Measurements from ENCODE around the gene KRT80. TPM values are rescaled to one million over a fixed set of nuclear protein-coding genes. Genes with fewer than 3 reads are reported as not detected.

Gene KRT80
- total RNA-seq, 1 experiment from 2014 or later: 33.0 TPM

DNA sequence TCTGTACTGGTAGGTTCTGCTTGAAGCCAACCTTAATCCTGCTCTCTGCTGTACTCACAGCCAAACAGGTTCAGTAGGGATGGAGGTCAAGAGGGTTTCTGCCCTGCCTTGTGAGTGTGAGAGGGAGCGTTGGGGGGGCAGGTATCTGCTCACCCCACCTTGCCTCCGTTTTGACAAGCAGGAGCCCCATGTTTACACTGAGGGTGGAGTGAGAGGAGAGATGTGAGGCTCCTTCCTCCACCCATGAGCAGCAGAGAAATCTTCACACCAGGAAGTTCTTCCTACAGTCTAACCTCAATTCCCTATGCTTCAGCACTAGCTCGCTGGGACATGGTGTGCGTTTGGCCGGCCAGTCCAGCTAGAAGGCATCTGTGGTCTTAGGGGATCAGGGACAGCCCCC is 4.2 kb downstream of the KRT80 start:
- DNase-seq (ENCODE audit: low read depth): no peak
- in situ Hi-C loops (cut with HindIII; ENCODE audit: low pct_unique_long_range_greater_than_20kb, low sequenced_read_pairs): no loop called here

DNA sequence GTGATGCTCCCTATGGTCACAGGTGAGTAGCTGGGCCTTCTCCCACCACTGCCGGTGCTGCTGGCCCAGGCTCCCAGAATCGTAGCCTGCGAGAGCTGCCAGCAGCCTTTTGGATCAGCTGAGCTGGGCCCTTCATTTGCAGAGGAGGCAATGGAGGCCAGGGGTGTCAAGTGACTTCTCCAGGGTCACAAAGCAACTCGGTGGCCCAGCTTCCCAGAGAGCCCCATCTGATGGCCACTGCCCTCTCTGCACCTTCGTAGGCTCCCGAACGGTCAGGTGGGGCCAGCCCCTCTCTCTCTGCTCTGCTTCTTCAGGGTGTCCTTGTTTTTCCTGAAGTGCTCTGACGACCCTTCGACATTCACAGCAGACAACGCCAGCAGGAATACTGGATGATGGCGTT is 4.6 kb downstream of the KRT80 start:
- in situ Hi-C loops (cut with HindIII; ENCODE audit: low pct_unique_long_range_greater_than_20kb, low sequenced_read_pairs): no loop called here
- no peak for DNase-seq (ENCODE audit: low read depth)

DNA sequence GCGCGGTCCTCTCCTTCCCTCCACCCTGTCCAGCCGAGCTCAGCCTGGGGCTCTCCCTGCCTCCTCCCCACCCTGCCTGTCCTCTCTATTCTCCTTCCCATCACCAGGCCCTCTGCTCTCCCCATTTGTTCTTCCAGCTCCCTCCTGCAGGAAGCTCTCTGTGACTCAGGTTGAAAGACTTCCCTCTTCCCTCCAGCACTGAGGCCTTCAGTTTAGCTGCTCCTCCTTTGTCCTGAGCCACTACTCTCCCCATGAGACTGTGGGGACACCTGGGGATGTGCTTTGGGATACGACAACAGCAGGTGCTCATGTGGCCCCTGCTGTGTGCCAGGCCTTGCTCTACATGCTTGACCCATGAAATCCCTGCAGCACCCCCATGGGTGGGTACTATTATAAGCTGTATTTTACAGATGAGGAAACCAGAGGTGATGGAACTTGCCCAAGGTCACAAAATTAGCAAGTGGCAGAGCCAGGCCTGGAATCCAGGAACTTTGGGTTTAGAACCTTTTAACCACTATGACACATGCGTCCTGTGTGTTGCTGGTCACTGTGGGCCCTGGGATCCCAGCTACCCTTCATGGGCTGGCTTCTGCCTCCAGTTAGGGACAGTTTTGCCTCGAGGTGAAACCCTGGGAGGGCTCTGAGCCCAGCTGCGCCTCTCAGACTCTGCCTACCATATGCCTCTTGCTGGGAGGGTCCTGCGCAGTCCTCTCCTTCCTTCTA is 5.5 kb downstream of the KRT80 start:
- peak; percentile 54 for DNase-seq (ENCODE audit: low read depth)
- in situ Hi-C loops (cut with HindIII; ENCODE audit: low pct_unique_long_range_greater_than_20kb, low sequenced_read_pairs): no loop called here

DNA sequence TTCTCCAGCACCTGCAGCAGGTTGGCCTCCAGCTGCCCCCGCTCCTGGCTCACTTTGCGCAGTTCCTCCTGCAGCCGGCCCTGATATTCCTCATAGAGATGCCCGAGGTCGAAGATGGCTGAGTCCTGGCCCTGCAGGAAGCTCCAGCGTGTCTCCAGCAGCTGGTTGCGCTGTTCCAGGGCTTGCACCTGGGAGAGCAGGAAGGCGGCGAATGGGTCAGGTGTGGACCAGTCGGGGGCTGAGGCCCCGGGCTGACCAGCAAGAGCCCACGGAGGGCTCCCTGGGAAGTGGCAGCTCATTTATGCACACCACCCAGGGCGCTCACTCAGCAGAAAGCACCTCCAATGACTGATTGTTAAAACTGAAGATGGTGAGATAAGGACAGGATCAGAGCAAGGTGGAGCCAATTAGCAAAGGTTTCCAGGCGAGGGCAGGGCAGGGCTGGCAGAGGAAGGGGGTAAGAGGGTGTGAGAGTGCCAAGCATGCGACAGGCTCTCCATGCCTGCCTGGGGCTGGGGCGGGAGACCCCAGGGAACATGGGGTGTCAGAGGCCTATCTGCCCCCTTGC is 6.3 kb downstream of the KRT80 start:
- no peak for DNase-seq (ENCODE audit: low read depth)
- in situ Hi-C loops (cut with HindIII; ENCODE audit: low pct_unique_long_range_greater_than_20kb, low sequenced_read_pairs): no loop called here

DNA sequence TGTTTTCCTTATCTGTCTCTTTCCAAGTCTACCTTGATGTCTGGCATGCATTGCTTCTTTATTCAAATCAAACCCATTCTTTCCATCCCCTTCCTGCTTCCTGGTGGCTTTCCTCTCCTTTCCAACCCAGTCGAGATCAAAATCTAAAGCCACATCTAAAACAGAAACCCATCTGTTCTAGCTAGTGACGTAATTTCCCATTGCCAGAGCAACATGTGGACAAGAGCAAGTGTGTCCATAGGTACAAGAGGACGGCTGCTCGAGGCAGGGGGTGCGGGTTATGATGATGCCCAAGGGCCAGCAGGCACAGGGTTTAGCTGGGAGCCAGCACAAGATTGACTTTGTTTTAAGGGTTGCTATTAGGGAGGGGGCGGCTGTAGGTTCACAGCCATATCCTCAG is 7.0 kb downstream of the KRT80 start:
- DNase-seq (ENCODE audit: low read depth): no peak
- in situ Hi-C loops (cut with HindIII; ENCODE audit: low pct_unique_long_range_greater_than_20kb, low sequenced_read_pairs): no loop called here

DNA sequence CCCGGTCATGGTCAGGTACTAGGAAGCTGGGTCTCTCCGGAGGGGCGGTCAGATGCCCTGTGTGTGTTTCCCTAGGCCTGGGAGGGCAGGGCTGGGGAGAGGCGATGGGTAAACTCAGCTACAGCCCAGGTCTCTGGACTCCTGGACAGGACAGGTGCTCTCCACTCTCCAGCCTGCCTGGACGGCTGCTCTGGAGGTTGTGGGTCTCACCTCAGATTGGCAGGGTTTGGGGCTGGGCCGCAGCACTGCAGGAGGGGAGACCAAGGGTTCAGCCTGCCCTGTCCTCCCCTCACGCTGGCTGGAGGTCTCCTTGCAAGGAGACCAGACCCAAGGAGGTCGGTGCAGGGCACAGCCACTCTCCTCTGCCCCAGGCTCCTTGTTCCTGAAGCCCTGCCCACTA is 7.8 kb downstream of the KRT80 start:
- no peak for DNase-seq (ENCODE audit: low read depth)
- in situ Hi-C loops (cut with HindIII; ENCODE audit: low pct_unique_long_range_greater_than_20kb, low sequenced_read_pairs): no loop called here

DNA sequence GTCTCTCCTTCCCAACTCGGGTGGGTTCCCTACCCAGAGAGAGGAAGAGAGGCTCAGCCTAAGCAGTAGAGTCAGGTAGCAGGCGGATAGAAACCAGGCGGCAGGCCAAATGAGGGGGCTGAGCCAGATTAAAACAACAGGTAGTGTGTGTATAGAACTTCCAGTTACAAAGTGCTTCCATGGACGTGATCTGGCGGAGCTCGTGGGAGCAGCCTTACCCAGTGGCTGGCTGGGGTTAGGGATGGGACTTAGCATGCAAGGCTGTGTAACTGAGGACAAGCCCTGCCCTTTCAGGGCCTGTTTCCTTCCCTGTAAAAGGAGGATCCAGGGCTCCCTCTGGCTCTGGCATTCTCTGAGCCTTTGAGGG is 8.3 kb downstream of the KRT80 start:
- DNase-seq (ENCODE audit: low read depth): no peak
- in situ Hi-C loops (cut with HindIII; ENCODE audit: low pct_unique_long_range_greater_than_20kb, low sequenced_read_pairs): no loop called here

DNA sequence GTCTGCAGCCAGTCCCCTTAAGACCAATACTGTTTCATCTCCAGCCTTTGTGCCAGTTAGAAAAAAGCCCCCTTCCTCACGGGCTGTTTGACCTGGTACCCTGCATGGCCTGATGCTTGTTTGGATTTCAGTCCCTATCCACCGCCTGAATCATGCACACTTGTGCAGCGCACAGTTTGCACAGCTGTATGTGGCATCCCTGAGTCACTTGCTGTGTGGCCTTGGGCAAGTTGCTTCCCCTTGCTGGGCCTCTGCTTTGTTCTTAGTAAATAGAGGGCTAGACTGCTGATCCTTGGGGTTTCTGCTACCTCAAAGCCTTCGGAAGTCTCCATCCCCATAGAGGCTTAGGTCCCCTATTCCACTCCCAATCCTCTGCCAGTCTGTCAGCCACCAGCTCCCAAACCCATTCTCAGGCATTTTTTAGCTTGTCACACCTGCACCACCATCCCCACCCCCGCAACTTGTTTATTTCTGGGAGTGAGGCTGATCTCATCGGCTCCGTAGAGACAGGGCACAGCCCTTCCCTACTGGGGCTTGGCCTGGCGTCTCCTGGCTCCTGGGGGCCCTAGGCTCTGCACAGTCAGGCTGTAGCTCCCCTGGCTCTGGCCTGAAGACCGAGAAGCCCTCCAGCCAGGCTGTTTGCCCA is 8.8 kb downstream of the KRT80 start:
- no peak for DNase-seq (ENCODE audit: low read depth)
- in situ Hi-C loops (cut with HindIII; ENCODE audit: low pct_unique_long_range_greater_than_20kb, low sequenced_read_pairs): no loop called here

DNA sequence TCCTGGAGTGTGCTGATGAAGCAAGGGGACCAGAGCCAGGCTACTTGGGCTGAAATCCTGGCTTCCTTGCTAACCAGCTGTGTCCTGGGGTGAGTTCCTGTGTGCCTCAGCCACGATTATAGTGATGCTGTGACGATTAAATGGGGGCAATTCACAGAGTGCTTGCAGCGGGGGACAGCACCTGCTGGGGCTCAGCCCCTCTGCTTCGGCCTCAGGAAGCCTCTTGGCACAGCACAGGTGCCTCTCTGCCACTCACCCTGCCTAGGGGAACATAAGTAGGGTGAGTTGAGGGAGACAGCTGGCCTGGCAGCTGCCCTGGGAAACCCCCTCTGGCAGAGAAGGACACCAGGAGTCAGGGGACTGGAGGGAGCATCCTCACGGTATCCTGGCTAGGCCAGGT is 9.4 kb downstream of the KRT80 start:
- in situ Hi-C loops (cut with HindIII; ENCODE audit: low pct_unique_long_range_greater_than_20kb, low sequenced_read_pairs): no loop called here
- DNase-seq (ENCODE audit: low read depth): no peak

DNA sequence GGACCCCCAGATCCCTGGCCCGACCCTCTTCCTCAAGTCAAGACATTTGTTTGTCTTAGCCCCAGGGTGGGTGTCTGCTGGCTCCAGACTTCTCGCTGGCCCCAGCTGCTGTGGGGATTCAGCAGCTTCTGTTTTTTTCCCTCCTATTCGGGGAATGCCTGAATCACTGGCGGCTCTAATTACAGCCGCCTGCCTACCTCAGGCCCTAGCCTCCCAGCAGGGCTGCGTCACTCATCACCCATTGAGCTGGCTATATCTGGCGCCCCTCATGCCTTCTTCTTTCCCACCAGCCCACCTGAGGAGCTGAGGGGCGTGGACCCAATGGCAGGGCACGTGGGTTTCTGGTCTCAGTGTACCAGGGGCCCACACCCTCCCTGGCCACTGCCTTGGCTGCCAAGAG is 10.1 kb downstream of the KRT80 start:
- in situ Hi-C loops (cut with HindIII; ENCODE audit: low pct_unique_long_range_greater_than_20kb, low sequenced_read_pairs): no loop called here
- no peak for DNase-seq (ENCODE audit: low read depth)

DNA sequence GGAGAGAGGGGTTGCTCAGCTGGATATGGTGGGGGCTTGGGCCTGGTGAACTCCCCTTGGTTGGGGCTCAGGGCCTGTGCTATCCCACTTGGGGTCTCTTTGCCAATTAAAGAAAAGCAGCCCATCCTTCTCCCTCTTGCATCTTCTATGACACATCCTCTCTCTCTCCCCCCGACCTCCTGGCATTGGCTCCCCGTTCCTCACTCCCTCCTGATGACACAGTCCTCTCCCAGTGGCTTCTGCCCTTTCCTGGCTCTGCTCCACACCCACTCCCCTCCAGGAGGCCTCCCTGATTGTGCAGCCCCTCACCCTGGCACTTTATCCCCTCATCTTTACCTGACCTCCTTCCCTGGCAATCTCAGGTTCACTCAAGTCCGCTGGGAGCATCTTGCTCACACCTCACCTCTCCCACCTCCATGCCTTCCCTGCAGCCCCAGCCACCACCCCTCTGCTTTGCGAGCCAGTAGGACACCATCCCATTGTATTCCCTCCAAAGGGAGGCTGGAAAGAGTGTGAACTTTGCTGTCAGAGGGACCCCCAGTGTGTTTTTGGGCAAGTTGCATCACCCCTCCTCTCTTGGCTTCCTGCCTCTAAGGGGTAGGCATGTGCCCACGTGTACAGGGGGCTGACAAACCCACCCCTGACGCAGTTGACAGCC is 10.7 kb downstream of the KRT80 start:
- in situ Hi-C loops (cut with HindIII; ENCODE audit: low pct_unique_long_range_greater_than_20kb, low sequenced_read_pairs): no loop called here

DNA sequence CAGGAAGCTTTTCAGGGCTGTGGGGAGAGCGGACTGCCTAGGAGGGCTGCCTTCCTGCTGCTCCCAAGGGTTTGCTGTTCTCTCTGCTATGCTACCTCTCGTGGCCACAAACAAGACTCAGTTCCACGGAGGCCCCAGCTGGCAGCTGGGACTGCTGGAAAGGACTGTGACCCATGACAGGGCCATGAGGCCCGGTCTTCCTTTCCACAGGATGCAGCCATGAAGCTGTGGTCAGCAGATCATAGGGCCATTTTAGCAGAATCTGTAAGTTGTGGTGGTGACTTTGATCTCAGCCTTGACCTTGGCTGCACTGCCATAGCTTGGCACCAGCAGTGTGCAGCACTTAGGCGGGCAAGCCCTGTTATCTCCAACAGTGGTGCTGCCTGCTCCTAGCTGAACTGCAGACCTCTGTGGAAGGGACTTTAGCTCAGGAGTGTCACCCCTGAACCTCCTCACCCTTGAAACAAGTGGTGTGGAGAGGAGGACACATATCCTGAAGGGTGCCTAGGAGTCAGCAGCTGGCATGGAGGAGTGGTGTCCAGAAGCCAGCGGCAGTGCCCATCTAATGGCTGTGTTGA is 12.3 kb downstream of the KRT80 start:
- in situ Hi-C loops (cut with HindIII; ENCODE audit: low pct_unique_long_range_greater_than_20kb, low sequenced_read_pairs): no loop called here
- no peak for DNase-seq (ENCODE audit: low read depth)

More for the DNA sequence above, 10.7 kb downstream of the KRT80 start:
- DNase-seq (ENCODE audit: low read depth): no peak

DNA sequence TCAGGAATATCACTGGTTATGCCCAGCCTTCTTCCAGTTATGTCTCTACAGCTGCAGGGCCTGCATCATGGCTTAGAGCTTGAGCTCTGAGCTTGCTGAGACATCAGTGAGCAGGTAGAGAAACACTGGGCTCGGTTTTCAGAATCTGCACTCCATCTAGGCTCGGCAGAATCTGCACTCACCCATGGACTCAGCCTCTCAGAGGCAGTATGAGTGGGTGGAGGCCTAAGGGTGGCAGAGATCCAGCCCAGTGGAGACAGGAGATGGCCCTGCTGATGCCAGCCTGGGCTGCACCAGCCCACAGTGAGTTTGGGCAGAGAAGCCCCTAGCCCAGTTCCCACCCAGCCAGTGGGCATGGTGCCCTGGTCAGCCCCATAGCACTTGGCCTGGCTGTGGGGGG is 12.8 kb downstream of the KRT80 start:
- in situ Hi-C loops (cut with HindIII; ENCODE audit: low pct_unique_long_range_greater_than_20kb, low sequenced_read_pairs): no loop called here
- DNase-seq (ENCODE audit: low read depth): no peak

DNA sequence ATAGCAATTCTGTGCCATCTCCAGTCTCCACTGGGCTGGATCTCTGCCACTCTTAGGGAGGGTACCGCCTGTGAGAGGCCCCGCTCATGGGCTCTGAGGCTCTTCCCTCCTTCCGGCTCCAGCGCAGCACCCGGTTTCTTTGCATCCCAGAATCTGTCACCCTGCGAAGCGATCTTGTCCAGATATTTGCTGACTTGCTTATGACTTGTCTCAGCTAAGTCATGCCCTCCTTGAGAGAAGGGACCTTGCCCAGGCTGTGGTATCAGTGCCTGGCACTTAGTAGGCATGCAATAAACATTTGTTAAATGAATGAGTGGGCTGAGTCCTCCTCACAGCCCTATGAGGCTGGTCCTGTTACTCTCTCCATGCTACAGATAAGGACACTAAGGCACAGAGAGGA is 13.4 kb downstream of the KRT80 start:
- in situ Hi-C loops (cut with HindIII; ENCODE audit: low pct_unique_long_range_greater_than_20kb, low sequenced_read_pairs): no loop called here
- no peak for DNase-seq (ENCODE audit: low read depth)

DNA sequence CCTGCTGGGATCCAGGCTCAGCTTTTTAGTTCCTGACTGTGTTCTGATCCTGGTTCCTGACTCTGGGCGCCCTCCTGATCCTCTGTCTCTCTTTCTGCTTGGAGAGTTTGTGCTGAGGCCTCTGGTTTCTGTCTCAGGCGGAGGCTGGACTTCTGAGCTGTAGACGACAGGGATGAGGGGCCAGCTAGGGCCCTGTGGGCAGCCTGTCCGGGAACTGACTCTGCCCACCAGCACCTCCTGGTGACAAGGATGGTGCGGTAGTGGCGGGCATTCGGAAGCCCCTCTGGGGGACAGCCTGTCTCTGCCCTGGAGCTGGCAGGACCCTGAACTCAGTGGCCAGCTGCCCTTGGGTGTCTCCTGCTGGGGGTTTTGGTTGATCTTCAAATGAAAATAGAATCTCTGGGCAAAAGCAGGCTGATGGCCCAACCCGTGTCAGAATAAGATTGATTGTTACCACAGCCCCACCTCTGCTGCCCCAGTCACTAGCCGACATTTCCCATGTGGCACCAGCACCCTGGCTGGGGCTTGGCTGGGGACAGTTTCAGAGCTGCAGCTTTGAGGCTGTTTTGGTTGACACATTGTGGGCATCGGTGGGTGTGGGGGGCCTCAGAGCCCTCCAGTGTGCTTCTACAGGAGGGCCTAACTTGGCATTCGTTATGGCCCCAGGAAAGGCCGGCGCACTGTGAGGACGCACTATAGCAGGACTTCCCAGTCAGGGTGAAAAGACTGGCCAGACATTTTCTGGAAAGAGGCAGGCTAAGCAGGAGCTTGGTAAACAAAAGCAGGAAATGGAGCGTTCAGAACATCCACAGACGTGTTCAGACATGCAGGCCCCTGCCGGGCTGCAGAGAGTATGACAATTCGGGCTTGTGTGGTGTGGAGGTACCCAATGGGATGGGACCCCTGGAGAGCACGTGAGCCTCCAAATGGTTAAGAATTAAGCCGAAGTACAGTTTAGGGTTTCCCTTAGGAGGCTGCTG is 16.2 kb downstream of the KRT80 start:
- peak; percentile 46 for DNase-seq (ENCODE audit: low read depth)
- in situ Hi-C loops (cut with HindIII; ENCODE audit: low pct_unique_long_range_greater_than_20kb, low sequenced_read_pairs): no loop called here

DNA sequence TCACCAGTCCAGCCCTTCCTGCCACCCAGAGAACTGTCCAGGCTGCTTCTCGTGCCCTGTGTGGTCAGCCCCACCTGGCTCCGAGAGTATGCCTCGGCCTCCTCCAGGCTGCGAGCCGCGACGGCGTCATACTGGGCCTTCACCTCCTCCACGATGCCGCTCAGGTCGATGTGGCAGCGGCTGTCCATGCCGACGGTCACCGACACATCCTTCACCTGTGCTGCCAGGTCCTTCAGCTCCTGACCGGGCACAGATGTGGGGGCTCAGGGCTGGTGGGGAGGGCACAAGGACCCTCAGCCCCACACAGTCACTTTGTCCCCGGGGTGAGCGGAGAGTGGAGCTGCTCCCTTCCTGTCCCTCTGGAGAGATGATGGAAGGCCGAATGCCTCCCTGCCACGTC is 18.3 kb downstream of the KRT80 start:
- DNase-seq (ENCODE audit: low read depth): no peak
- in situ Hi-C loops (cut with HindIII; ENCODE audit: low pct_unique_long_range_greater_than_20kb, low sequenced_read_pairs): no loop called here

DNA sequence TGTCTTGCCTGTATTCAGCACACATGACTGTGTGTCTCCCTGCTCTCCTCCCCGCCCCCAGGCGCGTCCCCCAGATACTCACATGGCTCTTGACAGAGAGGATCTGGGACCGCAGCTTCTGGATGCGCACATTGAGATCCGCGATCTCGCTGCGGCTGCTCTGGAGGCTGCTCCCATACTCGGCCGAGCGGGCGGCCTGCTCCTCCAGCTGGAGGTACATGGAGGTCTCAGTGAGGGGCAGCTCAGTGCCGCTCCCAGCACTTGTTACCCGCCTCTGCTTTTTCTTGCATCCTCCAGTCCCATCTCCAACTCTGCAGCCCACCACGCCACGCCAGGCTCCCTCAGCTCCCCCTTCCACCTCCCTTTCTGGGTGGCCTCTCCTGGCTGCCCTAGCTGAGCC is 18.9 kb downstream of the KRT80 start:
- in situ Hi-C loops (cut with HindIII; ENCODE audit: low pct_unique_long_range_greater_than_20kb, low sequenced_read_pairs): no loop called here
- no peak for DNase-seq (ENCODE audit: low read depth)

DNA sequence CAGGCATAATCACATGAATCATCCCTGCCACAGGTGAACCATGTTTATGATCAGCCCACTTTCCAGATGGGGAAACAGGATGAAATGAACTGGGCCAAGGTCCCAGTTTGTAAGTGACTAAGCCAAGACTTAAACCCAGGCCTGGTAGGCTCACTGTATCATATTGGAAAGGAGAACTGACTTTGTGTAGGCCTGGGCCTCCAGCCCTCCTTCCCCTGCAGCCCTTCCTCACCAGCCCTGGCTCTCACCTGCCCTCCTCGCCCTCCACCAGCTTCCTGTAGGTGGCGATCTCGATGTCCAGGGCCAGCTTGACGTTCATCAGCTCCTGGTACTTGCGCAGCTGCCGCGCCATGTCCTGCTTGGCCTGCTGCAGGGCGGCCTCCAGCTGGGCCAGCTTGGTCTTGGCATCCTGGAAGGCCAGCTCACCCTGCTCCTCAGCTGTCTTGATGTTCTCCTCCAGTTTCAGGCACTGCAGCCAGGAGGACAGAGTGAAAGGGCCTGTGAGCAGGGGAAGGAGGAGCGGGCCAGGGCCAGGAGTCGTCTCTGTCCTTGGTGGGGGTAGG is 19.8 kb downstream of the KRT80 start:
- DNase-seq (ENCODE audit: low read depth): peak; percentile 38
- in situ Hi-C loops (cut with HindIII; ENCODE audit: low pct_unique_long_range_greater_than_20kb, low sequenced_read_pairs): no loop called here

Data from Caki2 (cell line).